ENCODE data around the gene SYTL3.

The SYTL3 gene

GRCh38 chr6:158810155-158811095 is 160.6 kb downstream of the SYTL3 start:
- Histone ChIP-seq H3K27me3 (ENCODE audit: control insufficient read depth in 5 of 5, insufficient read depth in 4 of 5, low read length in 5 of 5) (no peaks in the 10 kb centered on the region), H3K9me3 (ENCODE audit: control insufficient read depth in 5 of 5, low read length in 5 of 5) (no peaks in the 10 kb centered on the region), H3K36me3 (ENCODE audit: control insufficient read depth in 5 of 5, insufficient read depth in 5 of 5, low read length in 5 of 5) (no peaks in the 10 kb centered on the region), H3K9ac (ENCODE audit: low read length in 5 of 5) (no peak overlapping the region), H3K27ac (ENCODE audit: low read depth, low read length) (no peak overlapping the region), H3K4me1 (ENCODE audit: control insufficient read depth in 5 of 5, insufficient read depth in 5 of 5, low read length in 5 of 5) (peaks cover 0 to 26% (median 0%) of the 10 kb centered on the region in 5 donors), H3K4me3 (ENCODE audit: low read depth in 1 of 5, low read length in 5 of 5) (no peak overlapping the region)

GRCh38 chr6:158812611-158813010 is 162.8 kb downstream of the SYTL3 start:
- peaks cover 0 to 35% (median 7%) of the 10 kb centered on the region in 5 donors for H3K4me1 ChIP-seq (ENCODE audit: control insufficient read depth in 5 of 5, insufficient read depth in 5 of 5, low read length in 5 of 5)
- no peak overlapping the region for H3K9ac ChIP-seq (ENCODE audit: low read length in 5 of 5)
- no peak overlapping the region for H3K27ac ChIP-seq (ENCODE audit: low read depth, low read length)
- H3K27me3 ChIP-seq (ENCODE audit: control insufficient read depth in 5 of 5, insufficient read depth in 4 of 5, low read length in 5 of 5): no peaks in the 10 kb centered on the region
- H3K9me3 ChIP-seq (ENCODE audit: control insufficient read depth in 5 of 5, low read length in 5 of 5): no peaks in the 10 kb centered on the region
- no peaks in the 10 kb centered on the region for H3K36me3 ChIP-seq (ENCODE audit: control insufficient read depth in 5 of 5, insufficient read depth in 5 of 5, low read length in 5 of 5)
- H3K4me3 ChIP-seq (ENCODE audit: low read depth in 1 of 5, low read length in 5 of 5): no peak overlapping the region

GRCh38 chr6:158813032-158813431 is 163.2 kb downstream of the SYTL3 start:
- Histone ChIP-seq H3K4me1 (ENCODE audit: control insufficient read depth in 5 of 5, insufficient read depth in 5 of 5, low read length in 5 of 5) (peaks cover 0 to 39% (median 10%) of the 10 kb centered on the region in 5 donors), H3K27me3 (ENCODE audit: control insufficient read depth in 5 of 5, insufficient read depth in 4 of 5, low read length in 5 of 5) (no peaks in the 10 kb centered on the region), H3K9me3 (ENCODE audit: control insufficient read depth in 5 of 5, low read length in 5 of 5) (no peaks in the 10 kb centered on the region), H3K4me3 (ENCODE audit: low read depth in 1 of 5, low read length in 5 of 5) (no peak overlapping the region), H3K9ac (ENCODE audit: low read length in 5 of 5) (no peak overlapping the region), H3K27ac (ENCODE audit: low read depth, low read length) (no peak overlapping the region), H3K36me3 (ENCODE audit: control insufficient read depth in 5 of 5, insufficient read depth in 5 of 5, low read length in 5 of 5) (no peaks in the 10 kb centered on the region)

Measured in subcutaneous abdominal adipose tissue (tissue), 5 donors.